WTC11 (cell line): Measurements from ENCODE around the gene FAM124A.

Source experiments
- CREB1 ChIP-seq: sonication (generic); formaldehyde crosslinking; IDR thresholded peaks from 2 replicates; pipeline ENCODE4 v1.8.0; 2023; ENCODE audit warnings: mild to moderate bottlenecking, missing genetic modification reagents
- CTCF ChIP-seq: fragments of 200-600 bp; IDR thresholded peaks from 2 replicates; pipeline ENCODE4 v1.8.0; 2022; ENCODE audit warnings: antibody characterized with exemption
- ETV6 ChIP-seq: sonication (generic); formaldehyde crosslinking; IDR thresholded peaks from 2 replicates; pipeline ENCODE4 v1.8.1; 2022; ENCODE audit warnings: mild to moderate bottlenecking, missing genetic modification reagents
- GABPB1 ChIP-seq: sonication (generic); formaldehyde crosslinking; IDR thresholded peaks from 2 replicates; pipeline ENCODE4 v1.8.1; 2023; ENCODE audit warnings: mild to moderate bottlenecking, missing genetic modification reagents
- IRF2 ChIP-seq: sonication (generic); formaldehyde crosslinking; IDR thresholded peaks from 2 replicates; pipeline ENCODE4 v1.8.0; 2022; ENCODE audit warnings: low read depth, missing genetic modification reagents, borderline replicate concordance
- NFYB ChIP-seq: sonication (generic); formaldehyde crosslinking; conservative IDR thresholded peaks from 2 replicates; pipeline ENCODE4 v1.8.0; 2022; ENCODE audit warnings: low read depth, missing genetic modification reagents
- NR1H2 ChIP-seq: sonication (generic); formaldehyde crosslinking; IDR thresholded peaks from 2 replicates; pipeline ENCODE4 v1.9.0; 2021; ENCODE audit warnings: mild to moderate bottlenecking, moderate library complexity, missing genetic modification reagents
- NR3C1 ChIP-seq: sonication (generic); formaldehyde crosslinking; conservative IDR thresholded peaks from 2 replicates; pipeline ENCODE4 v1.8.1; 2023; ENCODE audit warnings: low read depth, mild to moderate bottlenecking, missing genetic modification reagents
- ZNF232 ChIP-seq: sonication (generic); formaldehyde crosslinking; IDR thresholded peaks from 2 replicates; pipeline ENCODE4 v1.8.0; 2022; ENCODE audit warnings: mild to moderate bottlenecking, missing genetic modification reagents
- TF ChIP-seq, protein P1 (sequence below): sonication (generic); formaldehyde crosslinking; IDR thresholded peaks from 2 replicates; pipeline ENCODE4 v1.8.1; 2022; ENCODE audit warnings: low read depth, missing genetic modification reagents, borderline replicate concordance
- TF ChIP-seq, protein P2 (sequence below): sonication (generic); formaldehyde crosslinking; IDR thresholded peaks from 2 replicates; pipeline ENCODE4 v1.8.0; 2022; ENCODE audit warnings: mild to moderate bottlenecking, missing genetic modification reagents

GRCh38 chr13:51236491-51236792 lies 14.2 kb downstream of the FAM124A start:
- TF ChIP-seq IRF2 (CRISPR knock-in tag) (no peak), NFYB (CRISPR knock-in tag) (no peak), ETV6 (CRISPR knock-in tag) (no peak), CREB1 (no peak), CTCF (no peak), NR1H2 (CRISPR knock-in tag) (no peak), NR3C1 (CRISPR knock-in tag) (no peak), GABPB1 (CRISPR knock-in tag) (no peak), ZNF232 (no peak)
- TF ChIP-seq, protein P1, sequence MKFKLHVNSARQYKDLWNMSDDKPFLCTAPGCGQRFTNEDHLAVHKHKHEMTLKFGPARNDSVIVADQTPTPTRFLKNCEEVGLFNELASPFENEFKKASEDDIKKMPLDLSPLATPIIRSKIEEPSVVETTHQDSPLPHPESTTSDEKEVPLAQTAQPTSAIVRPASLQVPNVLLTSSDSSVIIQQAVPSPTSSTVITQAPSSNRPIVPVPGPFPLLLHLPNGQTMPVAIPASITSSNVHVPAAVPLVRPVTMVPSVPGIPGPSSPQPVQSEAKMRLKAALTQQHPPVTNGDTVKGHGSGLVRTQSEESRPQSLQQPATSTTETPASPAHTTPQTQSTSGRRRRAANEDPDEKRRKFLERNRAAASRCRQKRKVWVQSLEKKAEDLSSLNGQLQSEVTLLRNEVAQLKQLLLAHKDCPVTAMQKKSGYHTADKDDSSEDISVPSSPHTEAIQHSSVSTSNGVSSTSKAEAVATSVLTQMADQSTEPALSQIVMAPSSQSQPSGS: no peak
- TF ChIP-seq, protein P2, sequence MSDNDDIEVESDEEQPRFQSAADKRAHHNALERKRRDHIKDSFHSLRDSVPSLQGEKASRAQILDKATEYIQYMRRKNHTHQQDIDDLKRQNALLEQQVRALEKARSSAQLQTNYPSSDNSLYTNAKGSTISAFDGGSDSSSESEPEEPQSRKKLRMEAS (CRISPR knock-in tag): no peak
